Sigmoid colon (tissue), 7 donors: ENCODE results near the gene DNER. TPM values are rescaled to one million over a fixed set of nuclear protein-coding genes. Genes with fewer than 3 reads are reported as not detected.

Experiments used
- DNase-seq: peaks from one replicate; pipeline ENCODE4 v3.0.0-alpha.2; 2019
- H3K27ac ChIP-seq, 4 donors: fragments of 200-600 bp; sonication (generic); one replicate each; pipeline ENCODE4 v1.5.1; 2016 to 2019; ENCODE audit warnings: mild to moderate bottlenecking in 1 of 4
- H3K27me3 ChIP-seq, 3 donors: fragments of 200-600 bp; sonication (generic); one replicate each; pipeline ENCODE4 v1.5.1; 2019; ENCODE audit warnings: mild to moderate bottlenecking in 1 of 3
- H3K36me3 ChIP-seq, 4 donors: fragments of 200-600 bp; sonication (generic); one replicate each; pipeline ENCODE4 v1.5.1; 2016 to 2019
- H3K4me1 ChIP-seq, 4 donors: fragments of 200-600 bp; sonication (generic); one replicate each; pipeline ENCODE4 v1.5.1; 2017 to 2019
- H3K4me3 ChIP-seq, 4 donors: fragments of 200-600 bp; sonication (generic); one replicate each; pipeline ENCODE4 v1.5.1; 2017 to 2019; ENCODE audit warnings: mild to moderate bottlenecking in 2 of 4, moderate library complexity in 1 of 4
- H3K9me3 ChIP-seq, 4 donors: fragments of 200-600 bp in 3 of 4; sonication (generic) in 3 of 4; one replicate each; pipeline versions ENCODE4 v1.5.1 to v1.6.1; 2013 to 2019
- CTCF ChIP-seq, 4 experiments: fragments of 450-650 bp in 3 of 4; fragments of 200-600 bp in 1 of 4; IDR thresholded peaks; one replicate each; pipeline ENCODE4 v1.5.1; 2016 to 2019; ENCODE audit warnings: antibody characterized with exemption in 4 of 4, mild to moderate bottlenecking in 3 of 4, moderate library complexity in 2 of 4
- EP300 ChIP-seq, 4 donors: sonication (generic); formaldehyde crosslinking; IDR thresholded peaks; one replicate each; pipeline ENCODE4 v1.6.1; 2017; ENCODE audit warnings: antibody characterized with exemption in 4 of 4
- POLR2A ChIP-seq, 2 donors: fragments of 450-650 bp; IDR thresholded peaks; one replicate each; pipeline ENCODE4 v1.6.1; 2016; ENCODE audit warnings: antibody characterized with exemption in 2 of 2, mild to moderate bottlenecking in 2 of 2, moderate library complexity in 2 of 2
- POLR2AphosphoS5 ChIP-seq, 4 donors: sonication (generic); formaldehyde crosslinking; IDR thresholded peaks; one replicate each; pipeline ENCODE4 v1.6.1; 2017; ENCODE audit warnings: antibody characterized with exemption in 4 of 4
- WGBS, 2 donors: extraction: QIAGEN DNeasy Blood & Tissue Kit; methylation state at CpG; one replicate each; pipeline ENCODE4 v1.1.7; 2013; 5-methylcytosine and 5-hydroxymethylcytosine counted together
- intact Hi-C: fragments of 100-400 bp; cut with DNase I; formaldehyde crosslinking; loops from one replicate; pipeline ENCODE4 v1.15.1; 2023
- polyA plus RNA-seq, 3 donors: library from polyadenylated mRNA; stranded (reverse); fragments of 200-250 nt; gene quantifications; one replicate each; pipeline ENCODE4 v1.2.3, GENCODE V29; 2013
- total RNA-seq, 4 donors: library from RNA; depleted of rRNA; stranded (reverse); fragments of >200 nt; gene quantifications; one replicate each; pipeline ENCODE4 v1.1.0, GENCODE V29; 2016
- donor health status: healthy with polysubstance abuse.
- donor health status: Bipolar disorder and iron deficiency.
- donor health status: healthy.

Gene DNER
- total and polyA plus RNA-seq, 7 donors: 2.7 to 17.7 (median 9.9) TPM; not detected in 1

GRCh38 chr2:229553091-229553490 is 161.3 kb downstream of the DNER start:
- 90 to 92% methylated on average over 1 of the region's 1 CpG for WGBS, 2 donors
- TF ChIP-seq POLR2AphosphoS5 (IDR thresholded peaks at IDR 0.05): no peak
- TF ChIP-seq EP300 (IDR thresholded peaks at IDR 0.05): no peak
- no peak for TF ChIP-seq POLR2A (IDR thresholded peaks at IDR 0.05)
- no peak for TF ChIP-seq CTCF (IDR thresholded peaks at IDR 0.05)

GRCh38 chr2:229543176-229543873 is 171.0 kb downstream of the DNER start:
- 80 to 81% methylated on average over 13 of the region's 13 CpGs for WGBS, 2 donors
- intact Hi-C loops: no loop called here
- Histone ChIP-seq H3K4me3 (no peak overlapping the region), H3K27me3 (no peaks in the 10 kb centered on the region), H3K27ac (no peak overlapping the region), H3K36me3 (no peaks in the 10 kb centered on the region), H3K9me3 (no peaks in the 10 kb centered on the region), H3K4me1 (peaks cover 0 to 3% (median 0%) of the 10 kb centered on the region in 4 donors)
- TF ChIP-seq CTCF (IDR thresholded peaks at IDR 0.05) (no peak), POLR2AphosphoS5 (IDR thresholded peaks at IDR 0.05) (no peak), EP300 (IDR thresholded peaks at IDR 0.05) (no peak), POLR2A (IDR thresholded peaks at IDR 0.05) (no peak)
- DNase-seq: no peak

More at GRCh38 chr2:229553091-229553490, 161.3 kb downstream of the DNER start:
- Histone ChIP-seq H3K9me3 (no peaks in the 10 kb centered on the region), H3K27ac (no peak overlapping the region), H3K36me3 (no peaks in the 10 kb centered on the region), H3K27me3 (no peaks in the 10 kb centered on the region), H3K4me3 (no peak overlapping the region), H3K4me1 (no peaks in the 10 kb centered on the region)
- intact Hi-C loops: no loop called here
- DNase-seq: no peak

GRCh38 chr2:229539628-229540027 is 174.7 kb downstream of the DNER start:
- 75 to 79% methylated on average over 8 of the region's 8 CpGs for WGBS, 2 donors
- Histone ChIP-seq H3K27me3 (no peaks in the 10 kb centered on the region), H3K4me3 (no peak overlapping the region), H3K36me3 (no peaks in the 10 kb centered on the region), H3K27ac (no peak overlapping the region), H3K4me1 (peaks cover 0 to 3% (median 0%) of the 10 kb centered on the region in 4 donors), H3K9me3 (no peaks in the 10 kb centered on the region)
- no peak for DNase-seq
- TF ChIP-seq POLR2AphosphoS5 (IDR thresholded peaks at IDR 0.05) (no peak), CTCF (IDR thresholded peaks at IDR 0.05) (no peak), EP300 (IDR thresholded peaks at IDR 0.05) (no peak), POLR2A (IDR thresholded peaks at IDR 0.05) (no peak)
- intact Hi-C loops: no loop called here

- no peaks in the 10 kb centered on the region for H3K9me3 ChIP-seq
- 81 to 86% methylated on average over 2 of the region's 2 CpGs for WGBS, 2 donors
- H3K4me1 ChIP-seq: no peaks in the 10 kb centered on the region
- intact Hi-C loops: no loop called here
- H3K4me3 ChIP-seq: no peak overlapping the region
- TF ChIP-seq POLR2AphosphoS5 (IDR thresholded peaks at IDR 0.05) (no peak), EP300 (IDR thresholded peaks at IDR 0.05) (no peak), POLR2A (IDR thresholded peaks at IDR 0.05) (no peak), CTCF (IDR thresholded peaks at IDR 0.05) (no peak)
- no peak for DNase-seq
- no peaks in the 10 kb centered on the region for H3K36me3 ChIP-seq
- H3K27ac ChIP-seq: no peak overlapping the region
- H3K27me3 ChIP-seq: no peaks in the 10 kb centered on the region
Measured at GRCh38 chr2:229531594-229531993, 182.8 kb downstream of the DNER start.

GRCh38 chr2:229530434-229530833 is 183.9 kb downstream of the DNER start:
- TF ChIP-seq POLR2AphosphoS5 (IDR thresholded peaks at IDR 0.05): no peak
- TF ChIP-seq POLR2A (IDR thresholded peaks at IDR 0.05): no peak
- TF ChIP-seq CTCF (IDR thresholded peaks at IDR 0.05): no peak
- intact Hi-C loops: no loop called here
- WGBS, 2 donors: 83 to 86% methylated on average over 6 of the region's 6 CpGs

More at GRCh38 chr2:229530434-229530833, 183.9 kb downstream of the DNER start:
- Histone ChIP-seq H3K4me1 (no peaks in the 10 kb centered on the region), H3K27me3 (no peaks in the 10 kb centered on the region), H3K27ac (no peak overlapping the region), H3K36me3 (no peaks in the 10 kb centered on the region), H3K9me3 (no peaks in the 10 kb centered on the region), H3K4me3 (no peak overlapping the region)
- DNase-seq: no peak
